NB4 (cell line): Measurements from ENCODE around the gene PTTG2.

Experiments used
- MYC ChIP-seq: IDR thresholded peaks from 2 replicates; pipeline ENCODE4 v1.6.1; 2011; ENCODE audit warnings: low read depth, low read length
- TF ChIP-seq, protein P1 (sequence below): IDR thresholded peaks from one replicate; pipeline ENCODE4 v1.5.1; 2012; ENCODE audit warnings: low read depth, low read length

DNA sequence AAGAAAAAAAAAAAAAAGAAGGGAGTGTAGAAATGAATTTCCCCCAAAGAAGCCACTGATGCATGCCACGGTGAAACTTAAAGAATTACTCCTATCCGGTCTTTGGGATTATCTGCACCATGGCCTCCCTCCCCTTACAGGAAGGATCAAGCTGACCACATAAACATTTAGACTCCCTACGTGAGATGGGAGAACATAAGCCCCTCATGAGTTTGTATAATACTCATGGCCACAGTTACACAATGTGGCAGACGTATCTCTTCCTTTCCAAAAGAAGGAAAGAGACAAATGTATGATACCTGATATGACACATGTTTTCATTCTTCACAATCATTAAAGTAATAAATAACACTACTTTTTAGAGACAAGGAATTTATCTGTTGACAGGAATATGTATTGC lies 3.3 kb upstream of the PTTG2 start:
- TF ChIP-seq, protein P1, sequence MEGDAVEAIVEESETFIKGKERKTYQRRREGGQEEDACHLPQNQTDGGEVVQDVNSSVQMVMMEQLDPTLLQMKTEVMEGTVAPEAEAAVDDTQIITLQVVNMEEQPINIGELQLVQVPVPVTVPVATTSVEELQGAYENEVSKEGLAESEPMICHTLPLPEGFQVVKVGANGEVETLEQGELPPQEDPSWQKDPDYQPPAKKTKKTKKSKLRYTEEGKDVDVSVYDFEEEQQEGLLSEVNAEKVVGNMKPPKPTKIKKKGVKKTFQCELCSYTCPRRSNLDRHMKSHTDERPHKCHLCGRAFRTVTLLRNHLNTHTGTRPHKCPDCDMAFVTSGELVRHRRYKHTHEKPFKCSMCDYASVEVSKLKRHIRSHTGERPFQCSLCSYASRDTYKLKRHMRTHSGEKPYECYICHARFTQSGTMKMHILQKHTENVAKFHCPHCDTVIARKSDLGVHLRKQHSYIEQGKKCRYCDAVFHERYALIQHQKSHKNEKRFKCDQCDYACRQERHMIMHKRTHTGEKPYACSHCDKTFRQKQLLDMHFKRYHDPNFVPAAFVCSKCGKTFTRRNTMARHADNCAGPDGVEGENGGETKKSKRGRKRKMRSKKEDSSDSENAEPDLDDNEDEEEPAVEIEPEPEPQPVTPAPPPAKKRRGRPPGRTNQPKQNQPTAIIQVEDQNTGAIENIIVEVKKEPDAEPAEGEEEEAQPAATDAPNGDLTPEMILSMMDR: no peak
- TF ChIP-seq MYC: no peak
